Thyroid gland (tissue), 4 donors: ENCODE results near the gene RPTOR.

Source experiments
- POLR2A ChIP-seq, 2 donors: fragments of 450-650 bp; IDR thresholded peaks; one replicate each; pipeline ENCODE4 v1.6.1; 2017; ENCODE audit warnings: antibody characterized with exemption in 2 of 2, mild to moderate bottlenecking in 2 of 2, moderate library complexity in 1 of 2
- TF ChIP-seq, protein P1 (sequence below), 6 experiments: fragments of 200-600 bp in 3 of 6; fragments of 450-650 bp in 3 of 6; sonication (generic) in 3 of 6; IDR thresholded peaks; one replicate each; pipeline ENCODE4 v1.5.1; 2016 to 2019; ENCODE audit warnings: antibody characterized with exemption in 6 of 6, mild to moderate bottlenecking in 2 of 6, inconsistent platforms in 1 of 6, moderate library complexity in 1 of 6

DNA sequence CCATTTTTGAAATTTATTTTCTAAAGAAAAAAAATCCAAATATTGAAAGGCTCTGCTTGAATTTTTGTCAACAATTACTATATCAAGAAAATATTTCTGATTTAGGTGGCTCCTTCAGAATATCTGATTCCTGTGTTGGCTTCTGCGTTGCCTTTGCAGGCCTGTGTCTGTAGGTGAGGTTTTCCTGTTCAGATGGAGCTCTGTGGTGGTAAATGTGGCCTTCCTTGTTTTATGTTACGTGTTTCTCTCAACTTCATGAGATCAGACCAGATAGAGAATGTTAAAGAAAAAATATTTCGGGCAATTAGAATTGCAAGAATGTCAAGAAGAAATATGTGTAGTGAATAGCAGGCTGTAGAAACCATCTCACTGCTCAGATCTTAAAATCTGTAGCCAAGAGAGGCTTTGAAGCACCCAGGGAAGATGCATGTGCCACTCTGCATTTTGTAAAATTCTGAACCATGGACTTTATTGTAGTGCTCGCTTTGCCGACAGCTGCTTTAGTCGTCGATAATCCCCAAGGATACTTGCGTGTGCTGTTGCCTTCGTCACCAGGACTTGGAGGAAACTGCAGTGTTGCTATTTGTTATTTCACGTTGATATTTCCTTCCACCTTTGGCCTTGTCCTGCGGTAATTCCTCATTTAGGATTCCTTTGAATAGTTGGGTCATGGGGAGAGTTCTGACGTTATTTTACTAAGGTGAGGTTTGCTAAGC, 69.9 kb downstream of the RPTOR start:
- TF ChIP-seq, protein P1, sequence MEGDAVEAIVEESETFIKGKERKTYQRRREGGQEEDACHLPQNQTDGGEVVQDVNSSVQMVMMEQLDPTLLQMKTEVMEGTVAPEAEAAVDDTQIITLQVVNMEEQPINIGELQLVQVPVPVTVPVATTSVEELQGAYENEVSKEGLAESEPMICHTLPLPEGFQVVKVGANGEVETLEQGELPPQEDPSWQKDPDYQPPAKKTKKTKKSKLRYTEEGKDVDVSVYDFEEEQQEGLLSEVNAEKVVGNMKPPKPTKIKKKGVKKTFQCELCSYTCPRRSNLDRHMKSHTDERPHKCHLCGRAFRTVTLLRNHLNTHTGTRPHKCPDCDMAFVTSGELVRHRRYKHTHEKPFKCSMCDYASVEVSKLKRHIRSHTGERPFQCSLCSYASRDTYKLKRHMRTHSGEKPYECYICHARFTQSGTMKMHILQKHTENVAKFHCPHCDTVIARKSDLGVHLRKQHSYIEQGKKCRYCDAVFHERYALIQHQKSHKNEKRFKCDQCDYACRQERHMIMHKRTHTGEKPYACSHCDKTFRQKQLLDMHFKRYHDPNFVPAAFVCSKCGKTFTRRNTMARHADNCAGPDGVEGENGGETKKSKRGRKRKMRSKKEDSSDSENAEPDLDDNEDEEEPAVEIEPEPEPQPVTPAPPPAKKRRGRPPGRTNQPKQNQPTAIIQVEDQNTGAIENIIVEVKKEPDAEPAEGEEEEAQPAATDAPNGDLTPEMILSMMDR (IDR thresholded peaks at IDR 0.05): no peak
- no peak for TF ChIP-seq POLR2A (IDR thresholded peaks at IDR 0.05)
